AG04449 (cell line): ENCODE measurements around the gene PLXDC2.

Experiments
- CTCF ChIA-PET: fragments of 350-600 bp; formaldehyde crosslinking; extraction: SDS; loops from one replicate; lab custom pipeline; 2021; ENCODE audit warnings: antibody characterized with exemption; lab: Yijun Ruan, JAX
- POLR2A ChIA-PET: fragments of 400-600, 350-600 bp; formaldehyde crosslinking; extraction: SDS; loops from one replicate; lab custom pipeline; 2020; ENCODE audit warnings: antibody characterized with exemption, inconsistent platforms; lab: Yijun Ruan, JAX
- DNase-seq: peaks from one replicate; pipeline ENCODE4 v3.0.0-alpha.2; 2010; ENCODE audit warnings: low read depth, low spot score
- H3K4me3 ChIP-seq: 2 replicates; pipeline ENCODE4 v1.5.1; 2011; ENCODE audit warnings: low read depth, mild to moderate bottlenecking, control low read depth, low read length
- CTCF ChIP-seq: IDR thresholded peaks from one replicate; pipeline ENCODE4 v1.5.1; 2011; ENCODE audit warnings: mild to moderate bottlenecking, moderate library complexity, low read length, control low read depth, inconsistent platforms; ENCODE audit not compliant: insufficient read depth; ENCODE audit errors: missing control alignments

Gene PLXDC2

GRCh38 chr10:19952224-19953010 lies 136.2 kb downstream of the PLXDC2 start:
- H3K4me3 ChIP-seq, result no peak overlapping the region
- TF ChIP-seq CTCF, result no peak
- POLR2A ChIA-PET, result no interaction called here
- DNase-seq, result no peak
- CTCF ChIA-PET, result no interaction called here

- POLR2A ChIA-PET, result no interaction called here
- TF ChIP-seq CTCF, result no peak
These were observed 138.4 kb downstream of the PLXDC2 start for GRCh38 chr10:19954601-19955000.

GRCh38 chr10:19956516-19957032 lies 140.3 kb downstream of the PLXDC2 start:
- TF ChIP-seq CTCF, result no peak
- ChIA-PET CTCF (no interaction called here), POLR2A (no interaction called here)
- H3K4me3 ChIP-seq, result no peak overlapping the region
- DNase-seq, result no peak

More at GRCh38 chr10:19954601-19955000, 138.4 kb downstream of the PLXDC2 start:
- CTCF ChIA-PET, result no interaction called here
- no peak for DNase-seq
- H3K4me3 ChIP-seq, result no peak overlapping the region

- CTCF ChIA-PET, result no interaction called here
- no peak for TF ChIP-seq CTCF
These were observed 142.6 kb downstream of the PLXDC2 start for GRCh38 chr10:19958787-19959186.

GRCh38 chr10:19961076-19962053 lies 145.1 kb downstream of the PLXDC2 start:
- no peak for DNase-seq
- POLR2A ChIA-PET, result interaction anchor here (0.8 kb wide), 1 partner anchor 1223 kb away, joined by 3 read pairs; no protein-coding TSS in a partner anchor
- CTCF ChIA-PET, result no interaction called here
- no peak for TF ChIP-seq CTCF
- H3K4me3 ChIP-seq, result no peak overlapping the region

More at GRCh38 chr10:19958787-19959186, 142.6 kb downstream of the PLXDC2 start:
- no peak for DNase-seq
- H3K4me3 ChIP-seq, result no peak overlapping the region
- POLR2A ChIA-PET, result no interaction called here

- ChIA-PET POLR2A (no interaction called here), CTCF (no interaction called here)
- TF ChIP-seq CTCF, result no peak
- DNase-seq, result no peak
- no peak overlapping the region for H3K4me3 ChIP-seq
These were observed 148.4 kb downstream of the PLXDC2 start for GRCh38 chr10:19964625-19965024.
